ENCODE data around the gene NR1D2.

The NR1D2 gene

DNA sequence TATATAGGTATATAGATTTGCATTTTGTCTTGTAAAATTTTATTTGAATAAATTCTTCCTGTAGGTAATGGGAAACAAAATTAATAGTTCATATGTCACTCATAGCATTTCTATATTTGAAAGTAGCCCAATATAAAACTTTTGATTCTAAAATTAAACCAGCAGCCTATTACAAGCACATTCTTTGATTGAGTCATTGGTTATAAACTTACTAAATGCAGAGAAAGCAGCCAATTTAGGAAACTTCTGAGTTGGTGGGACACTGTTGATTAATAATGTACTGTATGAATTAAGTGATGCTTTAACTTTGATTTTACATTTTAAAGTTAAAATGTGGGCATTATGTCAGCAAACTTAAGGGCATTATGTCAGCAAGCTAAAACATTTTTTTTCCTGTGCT, 34.5 kb downstream of the NR1D2 start:
- H3K36me3 ChIP-seq (ENCODE audit: control insufficient read depth in 1 of 2, insufficient read depth in 2 of 2, low read length in 2 of 2), result peaks cover 15 to 22% of the 10 kb centered on the region in 2 donors
- no peak overlapping the region for H3K9ac ChIP-seq (ENCODE audit: low read depth in 1 of 2, low read length in 2 of 2)
- H3K4me3 ChIP-seq (ENCODE audit: low read depth in 1 of 2, low read length in 2 of 2), result no peak overlapping the region
- no peak overlapping the region for H3K27ac ChIP-seq (ENCODE audit: low read depth, low read length)
- H3K27me3 ChIP-seq (ENCODE audit: control insufficient read depth in 1 of 2, insufficient read depth in 2 of 2, low read length in 2 of 2), result no peaks in the 10 kb centered on the region
- no peaks in the 10 kb centered on the region for H3K4me1 ChIP-seq (ENCODE audit: control insufficient read depth in 1 of 2, insufficient read depth in 2 of 2, low read length in 2 of 2)
- H3K9me3 ChIP-seq (ENCODE audit: control insufficient read depth in 1 of 2, low read length in 2 of 2), result peaks cover 0 to 3% of the 10 kb centered on the region in 2 donors

DNA sequence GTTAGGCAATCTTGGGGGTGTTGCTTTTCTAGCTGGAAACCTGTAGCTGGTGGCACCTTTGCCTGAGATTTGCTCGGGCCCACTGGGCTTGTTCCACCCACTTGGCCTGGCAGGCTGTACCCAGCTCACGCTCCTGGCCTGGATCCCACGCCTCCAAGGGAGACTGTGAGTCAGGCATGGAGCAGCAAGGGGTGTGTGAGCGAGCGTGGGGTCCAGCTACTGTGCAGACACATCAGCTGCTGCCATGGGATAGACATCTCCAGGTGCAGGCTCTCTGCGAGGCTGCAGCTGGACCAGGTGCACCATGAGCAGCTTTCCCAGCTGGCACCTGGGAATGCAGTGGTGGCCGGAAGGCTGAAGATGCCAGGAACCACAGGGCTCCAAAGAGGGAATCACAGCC, 36.0 kb downstream of the NR1D2 start:
- H3K36me3 ChIP-seq (ENCODE audit: control insufficient read depth in 1 of 2, insufficient read depth in 2 of 2, low read length in 2 of 2), result peaks cover 14 to 21% of the 10 kb centered on the region in 2 donors
- no peaks in the 10 kb centered on the region for H3K27me3 ChIP-seq (ENCODE audit: control insufficient read depth in 1 of 2, insufficient read depth in 2 of 2, low read length in 2 of 2)
- H3K9me3 ChIP-seq (ENCODE audit: control insufficient read depth in 1 of 2, low read length in 2 of 2), result peaks cover 0 to 3% of the 10 kb centered on the region in 2 donors
- H3K27ac ChIP-seq (ENCODE audit: low read depth, low read length), result no peak overlapping the region
- no peak overlapping the region for H3K9ac ChIP-seq (ENCODE audit: low read depth in 1 of 2, low read length in 2 of 2)
- no peak overlapping the region for H3K4me3 ChIP-seq (ENCODE audit: low read depth in 1 of 2, low read length in 2 of 2)
- H3K4me1 ChIP-seq (ENCODE audit: control insufficient read depth in 1 of 2, insufficient read depth in 2 of 2, low read length in 2 of 2), result no peaks in the 10 kb centered on the region

DNA sequence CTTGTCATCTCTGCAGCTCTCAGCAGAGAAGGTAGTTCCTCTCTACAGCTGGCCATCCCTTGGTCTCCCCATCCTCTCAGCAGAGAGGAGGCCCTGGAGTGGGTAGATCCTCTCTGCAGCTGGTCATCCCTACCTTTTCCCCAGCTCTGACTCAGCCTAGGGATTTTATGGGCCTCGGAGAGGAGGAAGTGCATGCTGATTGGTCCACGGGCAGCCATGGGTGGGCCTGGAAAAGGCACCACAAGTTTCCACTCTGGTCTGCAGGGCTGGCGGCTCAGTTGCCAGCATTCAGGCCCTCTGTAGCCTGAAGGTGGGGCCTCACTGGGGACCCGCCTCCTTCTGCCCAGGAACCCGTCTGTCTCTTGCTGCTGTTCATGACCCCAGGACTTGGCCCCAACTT, 36.9 kb downstream of the NR1D2 start:
- Histone ChIP-seq H3K36me3 (ENCODE audit: control insufficient read depth in 1 of 2, insufficient read depth in 2 of 2, low read length in 2 of 2) (peaks cover 9 to 15% of the 10 kb centered on the region in 2 donors), H3K4me1 (ENCODE audit: control insufficient read depth in 1 of 2, insufficient read depth in 2 of 2, low read length in 2 of 2) (no peaks in the 10 kb centered on the region), H3K9ac (ENCODE audit: low read depth in 1 of 2, low read length in 2 of 2) (no peak overlapping the region), H3K4me3 (ENCODE audit: low read depth in 1 of 2, low read length in 2 of 2) (no peak overlapping the region), H3K27me3 (ENCODE audit: control insufficient read depth in 1 of 2, insufficient read depth in 2 of 2, low read length in 2 of 2) (no peaks in the 10 kb centered on the region), H3K27ac (ENCODE audit: low read depth, low read length) (no peak overlapping the region), H3K9me3 (ENCODE audit: control insufficient read depth in 1 of 2, low read length in 2 of 2) (no peaks in the 10 kb centered on the region)

DNA sequence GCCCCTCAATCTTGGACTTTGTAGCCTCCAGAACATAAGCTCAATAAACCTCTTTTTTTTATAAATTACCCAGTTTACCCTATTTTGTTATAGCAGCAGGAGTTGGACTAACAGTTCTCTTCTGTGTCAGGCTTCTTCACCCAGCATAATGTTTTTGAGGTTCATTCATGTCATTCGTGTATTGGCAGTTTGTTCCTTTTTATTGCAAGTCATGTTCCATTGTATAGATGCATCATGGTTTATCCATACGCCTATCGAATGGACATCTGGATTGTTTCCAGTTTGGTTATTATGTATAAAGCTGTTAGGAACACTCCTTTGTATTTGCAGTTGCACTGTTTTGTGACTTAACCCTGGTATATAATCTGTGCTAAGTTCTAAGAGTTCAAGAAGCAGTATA, 39.8 kb downstream of the NR1D2 start:
- H3K9me3 ChIP-seq (ENCODE audit: control insufficient read depth in 1 of 2, low read length in 2 of 2), result no peaks in the 10 kb centered on the region
- H3K4me3 ChIP-seq (ENCODE audit: low read depth in 1 of 2, low read length in 2 of 2), result no peak overlapping the region
- no peak overlapping the region for H3K9ac ChIP-seq (ENCODE audit: low read depth in 1 of 2, low read length in 2 of 2)
- no peaks in the 10 kb centered on the region for H3K4me1 ChIP-seq (ENCODE audit: control insufficient read depth in 1 of 2, insufficient read depth in 2 of 2, low read length in 2 of 2)
- no peak overlapping the region for H3K27ac ChIP-seq (ENCODE audit: low read depth, low read length)
- peaks cover 2 to 4% of the 10 kb centered on the region in 2 donors for H3K36me3 ChIP-seq (ENCODE audit: control insufficient read depth in 1 of 2, insufficient read depth in 2 of 2, low read length in 2 of 2)
- H3K27me3 ChIP-seq (ENCODE audit: control insufficient read depth in 1 of 2, insufficient read depth in 2 of 2, low read length in 2 of 2), result no peaks in the 10 kb centered on the region

DNA sequence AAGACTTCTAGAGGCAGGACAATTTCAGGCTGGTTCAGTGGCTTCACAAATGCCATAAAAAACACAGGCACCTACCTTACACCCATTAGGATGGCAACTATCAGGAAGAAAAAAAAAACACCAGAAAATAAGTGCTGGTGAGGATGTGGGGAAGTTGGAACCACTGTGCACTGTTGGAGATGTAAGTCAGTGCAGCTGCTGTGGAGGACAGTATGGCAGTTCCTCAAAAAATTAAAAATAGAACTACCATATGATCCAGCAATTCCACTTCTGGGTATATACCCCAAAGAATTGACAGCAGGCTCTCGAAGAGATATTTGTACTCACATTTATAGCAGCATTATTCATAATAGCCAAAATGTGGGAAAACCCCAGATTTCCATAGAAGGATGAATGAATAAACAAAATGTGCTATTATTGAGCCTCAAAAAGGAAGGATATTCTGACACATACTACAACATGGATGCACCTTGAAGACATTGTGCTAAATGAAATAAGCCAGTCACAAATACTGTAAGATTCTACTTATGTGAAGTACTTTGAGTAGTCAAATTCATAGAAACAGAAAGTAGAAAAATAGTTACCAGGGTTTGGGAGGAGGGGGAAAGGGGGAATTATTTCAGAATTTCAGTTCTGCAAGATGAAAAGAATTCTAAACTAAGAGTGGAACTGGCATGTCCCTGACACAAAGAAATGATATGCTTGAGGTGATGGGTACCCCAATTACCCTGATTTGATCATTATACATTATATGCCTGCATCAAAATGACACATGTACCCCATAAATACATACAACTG, 40.9 kb downstream of the NR1D2 start:
- H3K4me1 ChIP-seq (ENCODE audit: control insufficient read depth in 1 of 2, insufficient read depth in 2 of 2, low read length in 2 of 2), result no peaks in the 10 kb centered on the region

DNA sequence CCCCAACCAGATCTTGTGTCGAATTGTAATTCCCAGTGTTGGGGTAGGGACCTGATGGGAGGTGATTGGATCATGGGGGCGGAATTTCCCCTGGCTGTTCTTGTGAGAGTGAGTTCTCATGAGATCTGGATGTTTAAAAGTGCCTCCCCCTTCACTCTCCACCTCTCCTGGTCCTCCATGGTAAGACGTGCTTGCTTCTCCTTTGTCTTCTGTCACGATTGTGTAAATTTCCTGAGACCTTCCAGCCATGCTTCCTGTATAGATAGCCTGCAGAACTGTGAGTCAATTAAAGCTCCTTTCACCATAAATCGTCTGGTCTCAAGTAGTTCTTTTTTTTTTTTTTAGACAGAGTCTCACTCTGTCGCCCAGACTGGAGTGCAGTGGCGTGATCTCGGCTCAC, 42.3 kb downstream of the NR1D2 start:
- no peak overlapping the region for H3K27ac ChIP-seq (ENCODE audit: low read depth, low read length)
- H3K36me3 ChIP-seq (ENCODE audit: control insufficient read depth in 1 of 2, insufficient read depth in 2 of 2, low read length in 2 of 2), result no peaks in the 10 kb centered on the region
- H3K27me3 ChIP-seq (ENCODE audit: control insufficient read depth in 1 of 2, insufficient read depth in 2 of 2, low read length in 2 of 2), result no peaks in the 10 kb centered on the region

More for the DNA sequence above, 40.9 kb downstream of the NR1D2 start:
- Histone ChIP-seq H3K27ac (ENCODE audit: low read depth, low read length) (no peak overlapping the region), H3K4me3 (ENCODE audit: low read depth in 1 of 2, low read length in 2 of 2) (no peak overlapping the region), H3K9me3 (ENCODE audit: control insufficient read depth in 1 of 2, low read length in 2 of 2) (no peaks in the 10 kb centered on the region), H3K36me3 (ENCODE audit: control insufficient read depth in 1 of 2, insufficient read depth in 2 of 2, low read length in 2 of 2) (peaks cover 2 to 4% of the 10 kb centered on the region in 2 donors), H3K27me3 (ENCODE audit: control insufficient read depth in 1 of 2, insufficient read depth in 2 of 2, low read length in 2 of 2) (no peaks in the 10 kb centered on the region), H3K9ac (ENCODE audit: low read depth in 1 of 2, low read length in 2 of 2) (no peak overlapping the region)

DNA sequence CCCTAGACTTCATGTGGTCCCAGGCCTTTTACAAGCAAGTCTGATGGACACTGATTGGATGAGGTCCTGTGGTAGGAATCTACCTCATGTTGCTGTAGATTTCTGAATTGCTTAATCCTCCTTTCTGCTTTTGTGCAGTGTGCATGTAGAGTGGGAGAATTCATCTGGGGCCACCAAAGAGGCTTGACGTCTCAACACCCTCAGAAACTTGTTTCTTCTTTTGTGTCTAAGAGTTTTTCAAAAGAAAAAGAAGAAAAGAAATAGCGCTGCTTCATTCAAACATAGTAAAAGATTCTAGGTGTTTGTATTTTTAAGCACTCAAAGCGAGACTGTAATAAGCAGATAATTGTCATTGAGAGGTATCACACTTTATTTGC, 46.2 kb downstream of the NR1D2 start:
- no peak overlapping the region for H3K9ac ChIP-seq (ENCODE audit: low read depth in 1 of 2, low read length in 2 of 2)

More for the DNA sequence above, 42.3 kb downstream of the NR1D2 start:
- no peak overlapping the region for H3K9ac ChIP-seq (ENCODE audit: low read depth in 1 of 2, low read length in 2 of 2)
- no peaks in the 10 kb centered on the region for H3K9me3 ChIP-seq (ENCODE audit: control insufficient read depth in 1 of 2, low read length in 2 of 2)
- H3K4me1 ChIP-seq (ENCODE audit: control insufficient read depth in 1 of 2, insufficient read depth in 2 of 2, low read length in 2 of 2), result no peaks in the 10 kb centered on the region
- H3K4me3 ChIP-seq (ENCODE audit: low read depth in 1 of 2, low read length in 2 of 2), result no peak overlapping the region

DNA sequence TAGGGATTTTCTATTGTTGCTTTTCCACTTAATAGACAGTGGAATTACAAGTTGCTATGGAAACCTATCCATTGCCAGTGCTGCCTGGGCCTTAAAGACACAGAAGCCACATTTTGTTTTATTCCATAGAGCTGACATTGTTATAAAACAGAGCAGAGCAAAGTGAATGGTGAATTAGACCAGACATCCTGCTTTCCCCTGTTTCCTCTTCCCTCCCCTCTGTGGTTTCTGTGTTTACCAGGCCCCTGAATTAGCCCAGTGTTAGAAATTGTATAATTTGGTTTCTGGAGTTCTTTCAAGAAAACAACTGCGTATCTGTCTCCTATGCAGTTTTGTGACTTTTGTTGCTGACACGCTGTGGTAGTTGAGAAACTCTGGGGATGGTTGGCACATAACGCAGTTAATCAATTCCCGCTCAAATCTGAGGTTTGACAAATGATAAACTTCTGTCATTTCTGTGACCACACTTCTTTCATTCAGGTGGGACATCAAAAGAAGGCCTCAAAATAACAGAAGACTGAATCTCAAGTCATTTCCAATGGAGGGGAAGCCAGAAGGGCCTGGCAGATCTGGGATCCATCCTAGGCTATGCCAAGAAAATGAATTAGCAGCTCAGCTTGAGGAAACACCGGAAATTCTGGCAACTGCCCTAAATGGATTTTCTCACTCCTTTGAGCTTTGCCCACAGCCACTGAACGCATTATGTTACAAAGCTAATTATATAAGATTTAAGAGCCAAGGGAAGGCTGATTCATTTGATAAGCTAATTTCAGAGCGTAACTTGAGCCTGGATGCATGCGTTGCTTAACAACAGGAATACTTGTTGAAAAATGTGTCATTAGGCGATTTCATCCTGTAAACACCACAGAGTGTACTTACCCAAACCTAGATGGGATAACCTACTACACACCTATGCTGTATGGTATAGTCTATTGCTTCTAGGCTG, 46.9 kb downstream of the NR1D2 start:
- Histone ChIP-seq H3K9ac (ENCODE audit: low read depth in 1 of 2, low read length in 2 of 2) (no peak overlapping the region), H3K27me3 (ENCODE audit: control insufficient read depth in 1 of 2, insufficient read depth in 2 of 2, low read length in 2 of 2) (no peaks in the 10 kb centered on the region), H3K36me3 (ENCODE audit: control insufficient read depth in 1 of 2, insufficient read depth in 2 of 2, low read length in 2 of 2) (no peaks in the 10 kb centered on the region), H3K4me1 (ENCODE audit: control insufficient read depth in 1 of 2, insufficient read depth in 2 of 2, low read length in 2 of 2) (no peaks in the 10 kb centered on the region), H3K9me3 (ENCODE audit: control insufficient read depth in 1 of 2, low read length in 2 of 2) (no peaks in the 10 kb centered on the region), H3K27ac (ENCODE audit: low read depth, low read length) (no peak overlapping the region), H3K4me3 (ENCODE audit: low read depth in 1 of 2, low read length in 2 of 2) (no peak overlapping the region)

More for the DNA sequence above, 46.2 kb downstream of the NR1D2 start:
- Histone ChIP-seq H3K4me3 (ENCODE audit: low read depth in 1 of 2, low read length in 2 of 2) (no peak overlapping the region), H3K27ac (ENCODE audit: low read depth, low read length) (no peak overlapping the region), H3K27me3 (ENCODE audit: control insufficient read depth in 1 of 2, insufficient read depth in 2 of 2, low read length in 2 of 2) (no peaks in the 10 kb centered on the region), H3K4me1 (ENCODE audit: control insufficient read depth in 1 of 2, insufficient read depth in 2 of 2, low read length in 2 of 2) (no peaks in the 10 kb centered on the region), H3K9me3 (ENCODE audit: control insufficient read depth in 1 of 2, low read length in 2 of 2) (no peaks in the 10 kb centered on the region), H3K36me3 (ENCODE audit: control insufficient read depth in 1 of 2, insufficient read depth in 2 of 2, low read length in 2 of 2) (no peaks in the 10 kb centered on the region)

DNA sequence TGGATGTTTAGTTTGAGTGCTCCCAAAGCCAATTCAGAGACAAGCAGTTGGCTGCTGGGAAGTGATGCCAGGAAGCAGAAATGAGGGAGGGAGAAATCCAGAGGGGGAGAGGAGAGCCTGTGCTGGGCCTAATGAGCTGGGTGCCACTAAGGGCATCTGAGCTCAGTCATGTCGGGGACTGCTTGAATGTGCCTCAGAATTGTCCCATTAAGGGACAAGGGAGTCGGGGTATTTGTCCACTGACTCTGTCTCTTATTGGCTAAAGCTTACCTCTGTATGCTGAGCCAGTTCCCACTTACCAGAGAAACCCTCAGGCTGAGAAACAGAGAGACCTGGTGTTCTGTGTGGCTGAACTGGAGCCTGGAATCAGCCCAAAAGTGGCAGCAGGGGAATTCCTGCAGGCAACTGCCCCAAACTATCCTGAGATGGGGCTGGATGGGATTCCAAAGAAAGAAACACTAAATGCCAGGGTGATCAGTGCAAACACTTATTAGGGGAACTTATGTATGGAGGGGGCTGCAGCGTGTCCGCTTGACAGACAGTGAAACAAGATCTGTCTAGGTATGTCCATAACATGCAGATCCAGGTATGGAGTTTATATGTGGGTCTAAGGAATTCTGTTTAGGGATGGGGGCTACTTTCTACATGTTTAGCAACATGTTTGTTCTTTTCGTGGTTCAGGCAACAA, 48.6 kb downstream of the NR1D2 start:
- H3K27ac ChIP-seq (ENCODE audit: low read depth, low read length), result no peak overlapping the region
- no peaks in the 10 kb centered on the region for H3K36me3 ChIP-seq (ENCODE audit: control insufficient read depth in 1 of 2, insufficient read depth in 2 of 2, low read length in 2 of 2)
- H3K4me1 ChIP-seq (ENCODE audit: control insufficient read depth in 1 of 2, insufficient read depth in 2 of 2, low read length in 2 of 2), result no peaks in the 10 kb centered on the region
- H3K4me3 ChIP-seq (ENCODE audit: low read depth in 1 of 2, low read length in 2 of 2), result no peak overlapping the region
- no peaks in the 10 kb centered on the region for H3K9me3 ChIP-seq (ENCODE audit: control insufficient read depth in 1 of 2, low read length in 2 of 2)
- H3K9ac ChIP-seq (ENCODE audit: low read depth in 1 of 2, low read length in 2 of 2), result no peak overlapping the region
- no peaks in the 10 kb centered on the region for H3K27me3 ChIP-seq (ENCODE audit: control insufficient read depth in 1 of 2, insufficient read depth in 2 of 2, low read length in 2 of 2)

DNA sequence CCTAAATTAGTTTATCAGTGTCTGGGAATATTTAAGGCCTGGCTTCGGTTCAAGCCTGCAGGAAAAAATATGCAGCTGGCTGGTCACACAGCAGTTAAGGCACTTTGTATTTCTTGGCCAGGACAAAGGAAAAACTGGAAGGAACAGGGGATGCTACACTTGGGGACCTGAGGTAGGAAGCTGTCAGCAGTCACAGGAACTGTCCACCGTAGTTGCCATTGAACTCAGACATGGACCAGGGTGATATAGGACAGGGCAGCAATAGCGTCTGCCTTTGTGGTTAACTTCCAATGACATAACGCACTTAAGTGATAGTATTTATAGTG, 49.1 kb downstream of the NR1D2 start:
- no peak overlapping the region for H3K27ac ChIP-seq (ENCODE audit: low read depth, low read length)

More for the DNA sequence above, 49.1 kb downstream of the NR1D2 start:
- no peak overlapping the region for H3K9ac ChIP-seq (ENCODE audit: low read depth in 1 of 2, low read length in 2 of 2)
- no peaks in the 10 kb centered on the region for H3K27me3 ChIP-seq (ENCODE audit: control insufficient read depth in 1 of 2, insufficient read depth in 2 of 2, low read length in 2 of 2)
- no peaks in the 10 kb centered on the region for H3K36me3 ChIP-seq (ENCODE audit: control insufficient read depth in 1 of 2, insufficient read depth in 2 of 2, low read length in 2 of 2)
- no peaks in the 10 kb centered on the region for H3K9me3 ChIP-seq (ENCODE audit: control insufficient read depth in 1 of 2, low read length in 2 of 2)
- no peak overlapping the region for H3K4me3 ChIP-seq (ENCODE audit: low read depth in 1 of 2, low read length in 2 of 2)
- no peaks in the 10 kb centered on the region for H3K4me1 ChIP-seq (ENCODE audit: control insufficient read depth in 1 of 2, insufficient read depth in 2 of 2, low read length in 2 of 2)

All from duodenal mucosa (tissue), 2 donors.